GM19438 (cell line): ENCODE measurements around the gene LYSMD3.

Source experiments
- ATAC-seq: cut with Tn5 transposase; IDR thresholded peaks from one replicate; pipeline ENCODE4 v1.9.1; 2021; ENCODE audit warnings: low read depth; ENCODE audit not compliant: unreplicated experiment

The LYSMD3 gene

GRCh38 chr5:90549223-90549622, 19.8 kb upstream of the LYSMD3 start:
- no peak for ATAC-seq

GRCh38 chr5:90548069-90548593, 18.7 kb upstream of the LYSMD3 start:
- no peak for ATAC-seq

- no peak for ATAC-seq
These were observed 17.7 kb upstream of the LYSMD3 start for GRCh38 chr5:90547072-90547536.

GRCh38 chr5:90546216-90546837, 16.9 kb upstream of the LYSMD3 start:
- ATAC-seq: no peak

- no peak for ATAC-seq
These were observed 16.1 kb upstream of the LYSMD3 start for GRCh38 chr5:90545511-90545910.

- no peak for ATAC-seq
These were observed 13.6 kb upstream of the LYSMD3 start for GRCh38 chr5:90542827-90543519.

GRCh38 chr5:90534922-90535321, 5.5 kb upstream of the LYSMD3 start:
- no peak for ATAC-seq

- ATAC-seq: no peak
These were observed 4.4 kb upstream of the LYSMD3 start for GRCh38 chr5:90533794-90534193.

GRCh38 chr5:90530736-90531487, 1.5 kb upstream of the LYSMD3 start:
- ATAC-seq: no peak

GRCh38 chr5:90529939-90530677, 724 bp upstream of the LYSMD3 start:
- ATAC-seq: peak; percentile 65

GRCh38 chr5:90528601-90529193, 687 bp downstream of the LYSMD3 start:
- peak; percentile 3 for ATAC-seq

GRCh38 chr5:90519081-90519480, 10.3 kb downstream of the LYSMD3 start:
- ATAC-seq: no peak

- no peak for ATAC-seq
These were observed 10.7 kb downstream of the LYSMD3 start for GRCh38 chr5:90518661-90519060.

GRCh38 chr5:90514520-90514919, 14.9 kb downstream of the LYSMD3 start:
- ATAC-seq: no peak

- no peak for ATAC-seq
These were observed 18.9 kb downstream of the LYSMD3 start for GRCh38 chr5:90510438-90510837.

- no peak for ATAC-seq
These were observed 23.2 kb downstream of the LYSMD3 start for GRCh38 chr5:90506221-90506620.

GRCh38 chr5:90504743-90505142, 24.6 kb downstream of the LYSMD3 start:
- no peak for ATAC-seq

GRCh38 chr5:90503596-90503995, 25.8 kb downstream of the LYSMD3 start:
- no peak for ATAC-seq

GRCh38 chr5:90495146-90495545, 34.2 kb downstream of the LYSMD3 start:
- ATAC-seq: no peak

GRCh38 chr5:90494043-90494442, 35.3 kb downstream of the LYSMD3 start:
- ATAC-seq: no peak
